Measurements from ENCODE around the gene ANO7. TPM values are rescaled to one million over a fixed set of nuclear protein-coding genes. Genes with fewer than 3 reads are reported as not detected.
A peak's percentile ranks its signal among the peaks of the same experiment; 100 is the strongest.

ANO7 gene
- total and polyA plus RNA-seq, 2 of the 8 experiments (the other 6 are each of a cell fraction or from before 2014, with no cell fraction given) = 3.2 to 6.9 TPM

DNA sequence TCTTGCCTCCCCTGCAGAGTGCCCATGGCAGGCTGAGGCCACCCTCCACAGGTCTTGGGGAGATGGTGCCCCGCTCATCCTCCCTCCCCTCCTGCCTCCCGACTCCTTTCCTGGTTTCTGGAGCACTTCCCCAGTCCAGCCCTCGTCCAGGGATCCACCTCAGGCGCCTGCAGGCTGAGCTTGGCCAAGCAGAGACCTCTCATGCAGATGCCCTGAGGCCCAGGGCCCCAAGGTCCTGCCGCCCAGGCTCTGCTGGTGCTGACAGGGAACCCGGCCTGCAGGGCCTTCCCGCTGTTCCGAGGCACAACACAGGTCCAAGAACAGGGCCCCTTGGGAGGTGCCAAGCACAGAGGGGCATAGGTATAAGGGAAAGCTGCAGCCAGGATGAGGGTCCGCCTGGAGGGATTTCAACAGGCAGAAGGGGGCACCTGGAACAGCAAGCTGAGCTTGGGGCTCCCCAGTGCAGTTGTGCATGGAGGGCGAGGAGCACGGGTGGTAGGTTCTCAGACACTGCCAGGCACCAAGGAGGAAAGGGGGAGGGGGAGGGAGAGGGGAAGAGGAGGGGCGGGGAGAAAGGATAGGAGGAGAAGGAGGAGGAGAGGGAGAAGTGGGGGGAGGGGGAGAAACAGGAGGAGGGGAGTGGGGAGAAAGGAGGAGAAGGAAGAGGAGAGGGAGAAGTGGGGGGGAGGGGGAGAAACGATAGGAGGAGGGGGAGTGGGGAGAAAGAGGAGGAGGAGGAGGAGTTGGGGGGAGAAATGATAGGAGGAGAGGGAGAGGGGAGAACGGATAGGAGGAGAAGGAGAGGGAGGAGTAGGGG lies 1.2 kb upstream of the ANO7 start:
- CTCF ChIA-PET (ENCODE audit: partially characterized antibody) = interaction anchor here (0.5 to 2.5 kb wide), 3 partner anchors 9 to 99 kb away, joined by 4 to 6 read pairs (median 4); no protein-coding TSS in a partner anchor
- Histone ChIP-seq H2BK5ac (ENCODE audit: low read depth, low read length) (no peak overlapping the region; the same call in 1 of the 2 replicates), H2BK120ac (replicated peaks; ENCODE audit: low read depth, low read length) (no peak overlapping the region), H3K4me1 (replicated peaks in 1 of 4; ENCODE audit: control insufficient read depth in 3 of 4, insufficient read depth in 4 of 4, low read length in 3 of 4) (peaks cover 0 to 14% (median 7%) of the 10 kb centered on the region in 4 experiments; a peak in 6 of 7 replicates), H3K18ac (ENCODE audit: extremely low read depth, low read length) (peak overlapping the region; percentile 7), H3K56ac (replicated peaks; ENCODE audit: insufficient read length, low read depth, low read length) (no peak overlapping the region), H4K20me1 (replicated peaks in 1 of 2; ENCODE audit: control insufficient read depth in 1 of 2, insufficient read depth in 2 of 2, low read length in 2 of 2) (peaks cover 0 to 2% of the 10 kb centered on the region in 2 experiments), H4K5ac (ENCODE audit: insufficient read length, low read depth, low read length) (no peak overlapping the region), H2AK5ac (ENCODE audit: low read depth, low read length) (no peak overlapping the region), H3K4ac (replicated peaks; ENCODE audit: insufficient read length, low read depth, low read length) (no peak overlapping the region), H3K79me1 (ENCODE audit: low read depth, low read length) (no peaks in the 10 kb centered on the region), H3K14ac (ENCODE audit: insufficient read length) (no peak overlapping the region), H3K4me2 (ENCODE audit: insufficient read depth in 1 of 2, low read depth in 2 of 2, low read length in 2 of 2) (no peak overlapping the region), H3K27me3 (replicated peaks in 1 of 4; ENCODE audit: control insufficient read depth in 3 of 4, extremely low read depth in 1 of 4, insufficient read depth in 3 of 4, low read length in 3 of 4) (no peaks in the 10 kb centered on the region), H3K4me3 (ENCODE audit: extremely low read depth in 1 of 4, insufficient read depth in 2 of 4, low read depth in 3 of 4, low read length in 4 of 4) (no peak overlapping the region), H3K79me2 (ENCODE audit: control insufficient read depth in 1 of 2, insufficient read depth in 2 of 2, low read length in 2 of 2) (no peaks in the 10 kb centered on the region), H4K91ac (replicated peaks; ENCODE audit: insufficient read length, low read length) (no peak overlapping the region), H2AFZ (ENCODE audit: low read length) (no peak overlapping the region), H3K23me2 (ENCODE audit: low read depth, low read length) (no peaks in the 10 kb centered on the region), H3K9me3 (ENCODE audit: insufficient read depth in 2 of 2, low read depth in 1 of 2, low read length in 1 of 2) (no peaks in the 10 kb centered on the region), H3K36me3 (ENCODE audit: control insufficient read depth in 2 of 4, insufficient read depth in 4 of 4, low read length in 3 of 4) (no peaks in the 10 kb centered on the region), H3K27ac (ENCODE audit: low read depth, low read length) (no peak overlapping the region), H2BK12ac (ENCODE audit: low read depth, low read length) (peak overlapping the region; percentile 50; the same call in 1 of the 2 replicates), H2BK15ac (ENCODE audit: low read length) (no peak overlapping the region), H4K8ac (ENCODE audit: extremely low read depth, insufficient read depth, low read length) (no peak overlapping the region), H2BK20ac (ENCODE audit: low read length) (no peak overlapping the region), H3K9ac (replicated peaks in 1 of 4; ENCODE audit: extremely low read depth in 1 of 4, low read depth in 3 of 4, low read length in 3 of 4) (no peak overlapping the region), H3K23ac (ENCODE audit: insufficient read length) (no peak overlapping the region)
- DNase-seq (ENCODE audit: low read depth in 1 of 2, low spot score in 2 of 2) (no peak), FAIRE-seq (no peak)
- TF ChIP-seq BRCA1 (IDR thresholded peaks at IDR 0.05; ENCODE audit: low read depth, low read length) = no peak
- TF ChIP-seq GABPA (IDR thresholded peaks at IDR 0.05; ENCODE audit: borderline replicate concordance, insufficient read depth, low read length) = no peak
- no peak for TF ChIP-seq ASH2L (IDR thresholded peaks at IDR 0.05; ENCODE audit: low read length)
- no peak for TF ChIP-seq CHD1 (IDR thresholded peaks at IDR 0.05; ENCODE audit: low read depth, low read length)
- TF ChIP-seq, protein P1, sequence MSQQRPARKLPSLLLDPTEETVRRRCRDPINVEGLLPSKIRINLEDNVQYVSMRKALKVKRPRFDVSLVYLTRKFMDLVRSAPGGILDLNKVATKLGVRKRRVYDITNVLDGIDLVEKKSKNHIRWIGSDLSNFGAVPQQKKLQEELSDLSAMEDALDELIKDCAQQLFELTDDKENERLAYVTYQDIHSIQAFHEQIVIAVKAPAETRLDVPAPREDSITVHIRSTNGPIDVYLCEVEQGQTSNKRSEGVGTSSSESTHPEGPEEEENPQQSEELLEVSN (IDR thresholded peaks at IDR 0.05) = no peak
- no peak for TF ChIP-seq RXRA (IDR thresholded peaks at IDR 0.05; ENCODE audit: insufficient read depth, low read depth, low read length)
- TF ChIP-seq RAD21 (IDR thresholded peaks at IDR 0.05 in 1 of 2, conservative IDR thresholded peaks at IDR 0.05 in 1 of 2; ENCODE audit: low read depth in 2 of 2, low read length in 2 of 2) = no peak
- POLR2A ChIA-PET (ENCODE audit: partially characterized antibody) = interaction anchor here (1.2 to 1.6 kb wide), 2 partner anchors 14 to 20 kb away, joined by 3 to 4 read pairs; no protein-coding TSS in a partner anchor
- 74 to 80% methylated on average over 2 to 10 of the region's 14 CpGs for WGBS, 2 experiments (ENCODE audit: extremely low coverage in 1 of 2, insufficient coverage in 1 of 2, insufficient read length in 1 of 2, insufficient replicate concordance in 2 of 2, low coverage in 1 of 2, low lambda C conversion rate in 2 of 2, missing lambda C conversion rate in 1 of 2)
